ENCODE measurements around the gene GALR3. TPM values are rescaled to one million over a fixed set of nuclear protein-coding genes. Genes with fewer than 3 reads are reported as not detected.

GALR3 gene
- total RNA-seq, 3 donors from 2014 or later (not counting 1 experiment from before 2014, with no cell fraction given), result 0.24 to 0.32 TPM; not detected in 1

DNA sequence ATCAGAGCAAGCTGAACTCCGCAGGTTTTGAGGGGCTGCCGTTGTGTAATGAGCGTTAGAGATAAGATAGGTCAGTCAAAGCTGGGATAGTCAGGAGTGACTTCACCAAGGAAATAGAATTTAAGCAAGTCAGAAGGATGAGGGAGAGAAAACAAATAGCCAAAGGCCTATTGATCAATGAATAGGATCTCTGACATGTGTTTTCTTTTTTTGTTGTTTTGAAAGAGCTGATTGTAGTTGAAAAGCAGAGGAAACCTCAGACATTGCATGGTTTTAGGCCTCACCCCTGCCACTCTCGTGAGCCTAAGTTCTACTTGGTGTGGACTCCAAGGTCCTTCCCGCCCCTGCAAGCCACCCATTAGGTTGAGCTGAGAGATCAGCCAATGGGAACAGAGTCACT is 29.2 kb downstream of the GALR3 start:
- Mint-ChIP-seq H3K27me3 (ENCODE audit: low read depth in 2 of 2) (no peaks in the 10 kb centered on the region), H3K36me3 (peaks cover 19% of the 10 kb centered on the region), H3K9me3 (no peaks in the 10 kb centered on the region), H3K27ac (no peak overlapping the region), H3K4me3 (no peak overlapping the region), H3K4me1 (peaks cover 33 to 54% of the 10 kb centered on the region in 2 donors)
- 89% methylated on average over 5 of the region's 5 CpGs for WGBS (ENCODE audit: insufficient coverage)
- Histone ChIP-seq H3K9me3 (ENCODE audit: control insufficient read depth, insufficient read depth, low read length) (no peaks in the 10 kb centered on the region), H3K4me3 (ENCODE audit: low read length) (no peak overlapping the region), H3K27me3 (ENCODE audit: control insufficient read depth, insufficient read depth, low read length) (no peaks in the 10 kb centered on the region), H3K4me1 (ENCODE audit: control insufficient read depth, insufficient read depth, low read length) (peaks cover 20% of the 10 kb centered on the region), H3K27ac (ENCODE audit: low read length) (no peak overlapping the region), H3K36me3 (ENCODE audit: control insufficient read depth, insufficient read depth, low read length) (peaks cover 44% of the 10 kb centered on the region)
- TF ChIP-seq, protein P1, sequence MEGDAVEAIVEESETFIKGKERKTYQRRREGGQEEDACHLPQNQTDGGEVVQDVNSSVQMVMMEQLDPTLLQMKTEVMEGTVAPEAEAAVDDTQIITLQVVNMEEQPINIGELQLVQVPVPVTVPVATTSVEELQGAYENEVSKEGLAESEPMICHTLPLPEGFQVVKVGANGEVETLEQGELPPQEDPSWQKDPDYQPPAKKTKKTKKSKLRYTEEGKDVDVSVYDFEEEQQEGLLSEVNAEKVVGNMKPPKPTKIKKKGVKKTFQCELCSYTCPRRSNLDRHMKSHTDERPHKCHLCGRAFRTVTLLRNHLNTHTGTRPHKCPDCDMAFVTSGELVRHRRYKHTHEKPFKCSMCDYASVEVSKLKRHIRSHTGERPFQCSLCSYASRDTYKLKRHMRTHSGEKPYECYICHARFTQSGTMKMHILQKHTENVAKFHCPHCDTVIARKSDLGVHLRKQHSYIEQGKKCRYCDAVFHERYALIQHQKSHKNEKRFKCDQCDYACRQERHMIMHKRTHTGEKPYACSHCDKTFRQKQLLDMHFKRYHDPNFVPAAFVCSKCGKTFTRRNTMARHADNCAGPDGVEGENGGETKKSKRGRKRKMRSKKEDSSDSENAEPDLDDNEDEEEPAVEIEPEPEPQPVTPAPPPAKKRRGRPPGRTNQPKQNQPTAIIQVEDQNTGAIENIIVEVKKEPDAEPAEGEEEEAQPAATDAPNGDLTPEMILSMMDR (IDR thresholded peaks at IDR 0.05), result no peak
- ATAC-seq (no peak), DNase-seq (no peak)
- intact Hi-C loops (cut with micrococcal nuclease), result no loop called here

DNA sequence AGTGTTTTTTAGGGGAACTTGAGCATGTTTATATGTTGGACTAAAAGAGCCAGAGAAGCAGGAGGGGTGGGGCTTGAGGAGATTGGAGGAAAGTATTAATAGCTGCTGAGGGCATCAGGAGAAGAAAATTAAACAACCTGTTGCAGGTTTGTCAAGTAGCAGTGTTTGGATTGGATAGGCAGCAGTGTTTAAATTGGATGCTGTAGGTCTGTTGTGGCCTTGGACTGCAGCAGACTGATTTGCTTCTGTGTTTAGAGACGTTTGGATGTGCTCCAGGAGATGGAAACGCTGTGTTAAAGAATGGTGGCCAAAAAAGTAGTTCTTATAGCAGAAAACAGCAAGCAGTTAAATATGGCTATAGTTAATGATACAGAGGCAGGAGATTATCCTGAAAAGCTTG is 31.8 kb downstream of the GALR3 start:
- Mint-ChIP-seq H3K27me3 (ENCODE audit: low read depth in 2 of 2) (no peaks in the 10 kb centered on the region), H3K4me1 (peaks cover 16 to 38% of the 10 kb centered on the region in 2 donors), H3K36me3 (peaks cover 28% of the 10 kb centered on the region), H3K4me3 (no peak overlapping the region), H3K9me3 (no peaks in the 10 kb centered on the region), H3K27ac (no peak overlapping the region)
- intact Hi-C loops (cut with micrococcal nuclease), result no loop called here
- TF ChIP-seq, protein P1 (IDR thresholded peaks at IDR 0.05), result no peak
- no peak for ATAC-seq
- Histone ChIP-seq H3K4me1 (ENCODE audit: control insufficient read depth, insufficient read depth, low read length) (peaks cover 6% of the 10 kb centered on the region), H3K4me3 (ENCODE audit: low read length) (no peak overlapping the region), H3K9me3 (ENCODE audit: control insufficient read depth, insufficient read depth, low read length) (no peaks in the 10 kb centered on the region), H3K36me3 (ENCODE audit: control insufficient read depth, insufficient read depth, low read length) (peaks cover 58% of the 10 kb centered on the region), H3K27ac (ENCODE audit: low read length) (no peak overlapping the region), H3K27me3 (ENCODE audit: control insufficient read depth, insufficient read depth, low read length) (no peaks in the 10 kb centered on the region)
- WGBS (ENCODE audit: insufficient coverage), result 92% methylated on average over 2 of the region's 2 CpGs
- DNase-seq, result no peak

DNA sequence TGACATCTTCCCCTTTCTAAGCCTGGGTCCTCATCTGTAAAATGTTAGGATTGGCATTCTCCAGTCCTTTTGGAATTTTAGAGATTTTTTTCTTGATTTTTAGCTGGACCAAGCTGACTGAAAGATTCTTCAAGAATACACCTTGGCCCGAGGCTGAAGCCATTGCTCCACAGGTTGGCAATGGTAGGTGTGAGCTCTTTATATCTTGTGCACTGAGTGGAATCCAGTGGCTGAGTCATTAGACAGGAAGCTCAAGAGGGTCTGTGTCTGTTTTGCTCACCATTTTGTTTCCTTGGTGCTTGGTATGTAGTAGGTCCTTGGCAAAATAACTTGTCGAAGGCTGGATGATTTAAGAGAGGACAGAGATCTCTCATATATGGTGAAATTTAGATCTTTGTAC is 32.3 kb downstream of the GALR3 start:
- H3K4me1 Mint-ChIP-seq, result peaks cover 15 to 37% of the 10 kb centered on the region in 2 donors
- intact Hi-C loops (cut with micrococcal nuclease), result no loop called here
- H3K36me3 ChIP-seq (ENCODE audit: control insufficient read depth, insufficient read depth, low read length), result peaks cover 63% of the 10 kb centered on the region
- H3K4me3 Mint-ChIP-seq, result no peak overlapping the region
- WGBS (ENCODE audit: insufficient coverage), result 98% methylated on average over 2 of the region's 2 CpGs
- ATAC-seq, result no peak
- peaks cover under 1% of the 10 kb centered on the region for H3K4me1 ChIP-seq (ENCODE audit: control insufficient read depth, insufficient read depth, low read length)
- no peak overlapping the region for H3K4me3 ChIP-seq (ENCODE audit: low read length)
- no peak overlapping the region for H3K27ac Mint-ChIP-seq
- H3K9me3 ChIP-seq (ENCODE audit: control insufficient read depth, insufficient read depth, low read length), result no peaks in the 10 kb centered on the region
- DNase-seq, result no peak
- H3K27me3 ChIP-seq (ENCODE audit: control insufficient read depth, insufficient read depth, low read length), result no peaks in the 10 kb centered on the region
- peaks cover 28% of the 10 kb centered on the region for H3K36me3 Mint-ChIP-seq
- TF ChIP-seq, protein P1 (IDR thresholded peaks at IDR 0.05), result no peak
- no peaks in the 10 kb centered on the region for H3K27me3 Mint-ChIP-seq (ENCODE audit: low read depth in 2 of 2)
- H3K9me3 Mint-ChIP-seq, result no peaks in the 10 kb centered on the region
- H3K27ac ChIP-seq (ENCODE audit: low read length), result no peak overlapping the region

GRCh38 chr22:37860796-37861421 is 37.7 kb downstream of the GALR3 start:
- ATAC-seq (no peak), DNase-seq (no peak)
- H3K36me3 ChIP-seq (ENCODE audit: control insufficient read depth, insufficient read depth, low read length), result peaks cover 73% of the 10 kb centered on the region
- no peaks in the 10 kb centered on the region for H3K27me3 ChIP-seq (ENCODE audit: control insufficient read depth, insufficient read depth, low read length)
- Mint-ChIP-seq H3K27me3 (ENCODE audit: low read depth in 2 of 2) (no peaks in the 10 kb centered on the region), H3K36me3 (peaks cover 17% of the 10 kb centered on the region), H3K4me3 (no peak overlapping the region), H3K4me1 (peaks cover 5 to 16% of the 10 kb centered on the region in 2 donors), H3K9me3 (no peaks in the 10 kb centered on the region), H3K27ac (no peak overlapping the region)
- no peaks in the 10 kb centered on the region for H3K9me3 ChIP-seq (ENCODE audit: control insufficient read depth, insufficient read depth, low read length)
- WGBS (ENCODE audit: insufficient coverage), result 94% methylated on average over 5 of the region's 7 CpGs
- no peaks in the 10 kb centered on the region for H3K4me1 ChIP-seq (ENCODE audit: control insufficient read depth, insufficient read depth, low read length)
- no peak overlapping the region for H3K27ac ChIP-seq (ENCODE audit: low read length)
- intact Hi-C loops (cut with micrococcal nuclease), result loop anchor here (5.0 kb wide), 1 partner anchor 254 kb away; the partner anchor contains the start of gene GGA1
- no peak overlapping the region for H3K4me3 ChIP-seq (ENCODE audit: low read length)
- TF ChIP-seq, protein P1 (IDR thresholded peaks at IDR 0.05), result no peak
